ENCODE results near the gene PHETA1.
"Not testable (repeated sequence)": the region's sequence is repeated elsewhere in the genome, so short reads cannot be mapped to it uniquely, and the experiment has no call there.

The PHETA1 gene

GRCh38 chr12:111379942-111380554 is 11.2 kb upstream of the PHETA1 start:
- ATAC-seq (ENCODE audit: insufficient read depth, low read depth) (no peak), DNase-seq (no peak)
- no peak overlapping the region for H3K9ac ChIP-seq (ENCODE audit: low read depth, low read length)

GRCh38 chr12:111377440-111377839 is 8.5 kb upstream of the PHETA1 start:
- 0 out of 2 replicates have a peak, but pooled peaks cover 3% of the 10 kb centered on the region for H4K20me1 ChIP-seq (ENCODE audit: insufficient read depth, low read length)
- H3K79me2 ChIP-seq (ENCODE audit: insufficient read depth, low read length): no peaks in the 10 kb centered on the region
- no peak overlapping the region for H3K27ac ChIP-seq (ENCODE audit: low read length)
- no peaks in the 10 kb centered on the region for H3K27me3 ChIP-seq (ENCODE audit: insufficient read depth, low read length, poor library complexity)
- H3K9ac ChIP-seq (ENCODE audit: low read depth, low read length): no peak overlapping the region
- TF ChIP-seq CTCF (IDR thresholded peaks at IDR 0.05; ENCODE audit: borderline replicate concordance, extremely low read depth, low read length, poor library complexity, severe bottlenecking) (no peak), EZH2 (IDR thresholded peaks at IDR 0.05; ENCODE audit: borderline replicate concordance, low read depth, low read length, severe bottlenecking) (no peak)
- ATAC-seq (ENCODE audit: insufficient read depth, low read depth) (no peak), DNase-seq (no peak)
- no peaks in the 10 kb centered on the region for H3K4me1 ChIP-seq (ENCODE audit: insufficient read depth, low read length)
- peaks cover 3% of the 10 kb centered on the region for H3K9me3 ChIP-seq (ENCODE audit: insufficient read depth, low read length, severe bottlenecking)
- no peaks in the 10 kb centered on the region for H3K36me3 ChIP-seq (ENCODE audit: insufficient read depth, low read length)
- no peak overlapping the region for H2AFZ ChIP-seq (ENCODE audit: low read depth, low read length)
- H3K4me3 ChIP-seq (ENCODE audit: low read depth in 1 of 2, low read length in 2 of 2): no peak overlapping the region
- H3K4me2 ChIP-seq (ENCODE audit: insufficient read depth, low read length): no peak overlapping the region

More at GRCh38 chr12:111379942-111380554, 11.2 kb upstream of the PHETA1 start:
- Histone ChIP-seq H3K4me1 (ENCODE audit: insufficient read depth, low read length) (no peaks in the 10 kb centered on the region), H4K20me1 (ENCODE audit: insufficient read depth, low read length) (0 out of 2 replicates have a peak, but pooled peaks cover 3% of the 10 kb centered on the region), H3K4me2 (ENCODE audit: insufficient read depth, low read length) (no peak overlapping the region), H3K36me3 (ENCODE audit: insufficient read depth, low read length) (no peaks in the 10 kb centered on the region), H3K4me3 (ENCODE audit: low read depth in 1 of 2, low read length in 2 of 2) (no peak overlapping the region), H3K9me3 (ENCODE audit: insufficient read depth, low read length, severe bottlenecking) (peaks cover 3% of the 10 kb centered on the region), H3K27me3 (ENCODE audit: insufficient read depth, low read length, poor library complexity) (no peaks in the 10 kb centered on the region), H3K79me2 (ENCODE audit: insufficient read depth, low read length) (no peaks in the 10 kb centered on the region), H2AFZ (ENCODE audit: low read depth, low read length) (no peak overlapping the region), H3K27ac (ENCODE audit: low read length) (no peak overlapping the region)
- TF ChIP-seq EZH2 (IDR thresholded peaks at IDR 0.05; ENCODE audit: borderline replicate concordance, low read depth, low read length, severe bottlenecking): no peak

GRCh38 chr12:111373231-111373630 is 4.3 kb upstream of the PHETA1 start:
- not testable (repeated sequence) for H3K9me3 ChIP-seq (ENCODE audit: insufficient read depth, low read length, severe bottlenecking); ATAC-seq (ENCODE audit: insufficient read depth, low read depth)

GRCh38 chr12:111369496-111370220 is 763 bp upstream of the PHETA1 start:
- Histone ChIP-seq H3K9ac (ENCODE audit: low read depth, low read length) (peak overlapping the region; percentile 68), H3K79me2 (ENCODE audit: insufficient read depth, low read length) (no peaks in the 10 kb centered on the region; the same call in 1 of the 2 replicates), H4K20me1 (ENCODE audit: insufficient read depth, low read length) (no peaks in the 10 kb centered on the region), H3K4me3 (ENCODE audit: low read depth in 1 of 2, low read length in 2 of 2) (peak overlapping the region; percentile 66 to 92), H3K27ac (ENCODE audit: low read length) (peak overlapping the region; percentile 28; the same call in 1 of the 2 replicates), H3K4me2 (ENCODE audit: insufficient read depth, low read length) (peak overlapping the region; percentile 100), H3K4me1 (ENCODE audit: insufficient read depth, low read length) (peaks cover 28% of the 10 kb centered on the region), H2AFZ (ENCODE audit: low read depth, low read length) (peak overlapping the region; percentile 99), H3K9me3 (ENCODE audit: insufficient read depth, low read length, severe bottlenecking) (no peaks in the 10 kb centered on the region), H3K27me3 (ENCODE audit: insufficient read depth, low read length, poor library complexity) (no peaks in the 10 kb centered on the region), H3K36me3 (ENCODE audit: insufficient read depth, low read length) (no peaks in the 10 kb centered on the region)
- ATAC-seq (ENCODE audit: insufficient read depth, low read depth): no peak
- no peak for DNase-seq
- TF ChIP-seq CTCF (IDR thresholded peaks at IDR 0.05; ENCODE audit: borderline replicate concordance, extremely low read depth, low read length, poor library complexity, severe bottlenecking) (no peak), EZH2 (IDR thresholded peaks at IDR 0.05; ENCODE audit: borderline replicate concordance, low read depth, low read length, severe bottlenecking) (no peak)

More at GRCh38 chr12:111373231-111373630, 4.3 kb upstream of the PHETA1 start:
- not testable (repeated sequence) for H3K9ac ChIP-seq (ENCODE audit: low read depth, low read length); H3K36me3 ChIP-seq (ENCODE audit: insufficient read depth, low read length); H3K4me2 ChIP-seq (ENCODE audit: insufficient read depth, low read length); H3K4me3 ChIP-seq (ENCODE audit: low read depth in 1 of 2, low read length in 2 of 2); H3K27me3 ChIP-seq (ENCODE audit: insufficient read depth, low read length, poor library complexity); H4K20me1 ChIP-seq (ENCODE audit: insufficient read depth, low read length); H3K27ac ChIP-seq (ENCODE audit: low read length); DNase-seq; H3K79me2 ChIP-seq (ENCODE audit: insufficient read depth, low read length); H2AFZ ChIP-seq (ENCODE audit: low read depth, low read length)
- H3K4me1 ChIP-seq (ENCODE audit: insufficient read depth, low read length): peaks cover 16% of the 10 kb centered on the region

Data from DND-41 (cell line).